Measurements from ENCODE around the gene MRPL40. TPM values are rescaled to one million over a fixed set of nuclear protein-coding genes. Genes with fewer than 3 reads are reported as not detected.
"Not testable (repeated sequence)": the region's sequence is repeated elsewhere in the genome, so short reads cannot be mapped to it uniquely, and the experiment has no call there.

The MRPL40 gene
- polyA plus RNA-seq, 4 donors = 43.8 to 47.2 (median 46.2) TPM

DNA sequence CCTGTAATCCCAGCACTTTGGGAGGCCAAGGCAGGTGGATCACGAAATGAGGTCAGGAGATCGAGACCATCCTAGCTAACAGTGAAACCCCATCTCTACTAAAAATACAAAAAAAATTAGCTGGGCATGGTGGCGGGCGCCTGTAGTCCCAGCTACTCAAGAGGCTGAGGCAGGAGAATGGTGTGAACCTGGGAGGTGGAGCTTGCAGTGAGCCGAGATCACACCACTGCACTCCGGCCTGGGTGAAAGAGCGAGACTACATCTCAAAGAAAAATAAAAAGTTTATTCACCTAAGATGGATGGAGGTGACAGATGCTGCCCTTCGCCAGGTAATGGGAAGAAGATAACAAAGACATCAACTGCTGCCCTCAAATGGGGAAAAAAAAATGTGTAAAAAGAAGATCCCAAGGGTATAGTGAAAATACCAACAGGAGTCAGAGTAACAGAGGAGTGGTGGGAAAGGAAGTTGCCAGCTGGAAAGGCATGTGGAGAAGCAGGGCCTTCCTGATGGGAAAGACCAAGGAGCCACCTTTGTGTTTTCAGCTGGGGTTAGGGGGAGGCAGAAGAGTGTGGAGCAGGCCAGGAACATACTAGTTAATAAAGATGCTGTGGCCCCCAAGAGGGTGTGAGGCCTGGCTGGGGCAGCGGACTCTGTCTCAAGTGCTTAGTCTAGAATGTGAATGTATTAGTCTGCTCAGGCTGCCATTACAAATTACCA, 4.3 kb downstream of the MRPL40 start:
- not testable (repeated sequence) for DNase-seq (ENCODE audit: low read depth in 4 of 4, low spot score in 3 of 4)

DNA sequence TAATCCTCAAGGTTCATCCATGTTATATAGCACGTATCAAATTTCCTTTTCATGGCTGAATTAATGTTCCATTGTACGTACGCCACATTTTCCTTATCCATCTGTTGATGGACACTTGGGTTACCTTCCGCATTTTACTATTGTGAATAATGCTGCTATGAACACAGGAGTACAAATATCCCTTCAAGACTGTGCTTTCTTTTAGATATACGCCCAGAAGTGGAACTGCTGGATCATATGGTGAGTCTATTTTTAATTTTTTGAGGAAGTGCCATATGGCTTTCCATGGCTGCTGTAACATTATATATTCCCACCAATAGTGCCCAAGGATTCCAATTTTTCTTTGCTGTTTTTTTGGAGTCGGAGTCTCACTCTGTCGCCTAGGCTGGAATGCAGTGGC, 6.0 kb downstream of the MRPL40 start:
- no peak for DNase-seq (ENCODE audit: low read depth in 4 of 4, low spot score in 3 of 4)

DNA sequence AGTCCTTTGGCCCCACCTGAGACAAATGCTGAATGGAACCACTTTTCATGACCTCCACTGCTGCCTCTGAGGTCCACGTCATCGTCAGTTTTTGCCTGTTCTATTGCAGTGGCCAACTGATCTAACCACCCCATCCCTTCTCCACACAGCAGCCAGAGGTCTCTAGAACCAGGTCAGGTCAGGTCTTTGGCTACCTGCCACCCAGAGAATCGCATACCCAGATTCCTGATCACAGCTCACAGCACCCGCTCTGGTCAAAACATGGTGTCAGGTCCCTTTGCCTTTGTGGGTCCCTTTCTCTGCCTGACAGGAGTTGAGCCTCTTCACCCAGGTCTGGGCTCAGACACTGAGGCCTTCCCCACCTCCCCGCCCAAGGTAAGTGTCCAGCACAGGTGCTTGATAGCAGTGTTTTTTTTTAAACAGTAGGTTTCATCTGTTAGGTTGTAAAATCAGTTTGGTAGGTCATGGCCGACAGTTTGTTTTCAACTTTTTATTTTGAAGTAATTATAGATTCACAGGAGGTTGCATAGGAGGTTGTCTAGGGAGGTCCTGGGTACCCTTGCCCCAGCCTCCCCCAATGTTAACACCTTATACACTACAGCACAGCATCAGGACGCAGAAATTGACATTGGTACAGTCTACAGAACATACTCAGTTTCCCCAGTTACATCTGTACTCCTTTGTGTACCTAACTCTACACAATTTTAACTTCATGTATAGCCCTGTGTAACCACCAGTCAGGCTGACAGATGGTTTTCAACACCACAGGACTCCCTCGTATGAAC, 8.3 kb downstream of the MRPL40 start:
- DNase-seq (ENCODE audit: low read depth in 4 of 4, low spot score in 3 of 4) = no peak

GRCh38 chr22:19442166-19442565, 9.8 kb downstream of the MRPL40 start:
- DNase-seq (ENCODE audit: low read depth in 4 of 4, low spot score in 3 of 4) = no peak

GRCh38 chr22:19443544-19444211, 11.3 kb downstream of the MRPL40 start:
- DNase-seq (ENCODE audit: low read depth in 4 of 4, low spot score in 3 of 4) = no peak

GRCh38 chr22:19445279-19445982, 13.1 kb downstream of the MRPL40 start:
- not testable (repeated sequence) for DNase-seq (ENCODE audit: low read depth in 4 of 4, low spot score in 3 of 4)

DNA sequence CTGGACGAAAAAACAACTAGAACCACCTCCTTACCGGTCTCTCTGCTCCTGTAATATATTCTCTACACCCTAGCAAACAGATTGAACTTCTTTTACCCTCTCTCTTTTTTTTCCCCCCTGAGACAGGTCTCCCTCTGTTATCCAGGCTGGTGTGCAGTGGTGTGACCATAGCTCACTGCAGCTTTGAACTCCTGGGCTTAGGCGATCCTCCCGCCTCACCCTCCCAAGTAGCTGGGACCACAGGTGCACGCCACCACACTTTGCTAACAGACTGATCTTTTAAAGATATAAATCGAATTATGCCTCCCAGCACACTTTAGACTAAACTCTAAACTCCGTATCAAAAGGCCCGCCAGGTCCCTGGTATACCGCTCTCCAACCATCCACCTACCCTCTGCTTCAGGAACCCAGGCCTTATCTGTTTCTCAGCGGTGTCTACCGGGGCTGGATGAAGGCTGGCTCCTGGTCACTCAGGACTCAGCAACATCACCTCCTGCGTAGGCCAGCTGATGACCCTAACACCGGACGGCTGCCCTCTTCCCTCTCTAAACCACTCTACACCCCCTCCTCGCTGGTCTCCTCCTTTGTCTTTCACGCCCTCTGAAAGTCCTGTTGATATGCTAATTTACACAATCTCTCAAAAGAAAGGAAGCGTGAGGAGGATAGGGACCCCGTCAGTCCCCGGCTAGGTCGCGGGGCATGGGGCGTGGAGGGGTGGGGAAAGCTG, 14.4 kb downstream of the MRPL40 start:
- no peak for DNase-seq (ENCODE audit: low read depth in 4 of 4, low spot score in 3 of 4)

- DNase-seq (ENCODE audit: low read depth in 4 of 4, low spot score in 3 of 4) = peak; percentile 81 to 84 (median 83)
Observed at GRCh38 chr22:19447330-19448075, 15.2 kb downstream of the MRPL40 start, which contains the start of gene C22orf39. TSS of gene C22orf39 (minus strand) at chr22:19447711. CDS start at chr22:19447688, 23 bp downstream.

GRCh38 chr22:19448076-19448607, 15.8 kb downstream of the MRPL40 start:
- DNase-seq (ENCODE audit: low read depth in 4 of 4, low spot score in 3 of 4) = peak in 3 of 4 donors; percentile 28 to 52 (median 33)

DNA sequence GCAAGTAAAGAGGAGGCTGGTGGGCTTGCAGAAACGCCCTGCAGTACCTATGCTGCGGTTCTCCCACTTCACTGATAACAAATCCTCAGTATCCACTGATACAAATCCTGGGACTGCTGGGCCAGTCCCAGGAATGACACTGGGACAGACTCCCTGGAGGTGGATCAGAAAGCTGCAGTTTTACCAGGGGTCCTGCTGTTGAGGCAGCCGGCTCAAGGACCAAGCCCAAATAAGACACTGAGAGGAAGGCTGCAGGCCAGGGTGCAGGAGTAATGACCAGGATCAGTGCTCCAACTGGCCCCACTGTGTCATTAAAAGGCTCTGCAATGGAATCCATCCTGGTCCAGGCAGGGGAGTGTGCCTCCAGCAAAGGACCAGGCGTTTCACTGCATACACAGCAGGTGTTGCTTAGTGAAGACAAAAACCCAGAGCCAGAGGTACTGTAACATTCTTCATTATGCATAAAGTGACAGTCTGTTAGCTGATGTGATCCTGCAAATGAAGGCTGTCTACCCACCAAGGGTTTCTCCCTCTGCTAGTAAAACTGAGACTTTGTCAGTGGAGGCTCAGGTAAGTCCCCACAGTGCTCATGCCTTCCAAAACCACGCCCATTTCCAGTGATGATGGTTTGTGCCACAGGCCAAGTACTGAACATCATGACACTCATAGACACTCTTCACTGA, 16.5 kb downstream of the MRPL40 start:
- no peak for DNase-seq (ENCODE audit: low read depth in 4 of 4, low spot score in 3 of 4)

DNA sequence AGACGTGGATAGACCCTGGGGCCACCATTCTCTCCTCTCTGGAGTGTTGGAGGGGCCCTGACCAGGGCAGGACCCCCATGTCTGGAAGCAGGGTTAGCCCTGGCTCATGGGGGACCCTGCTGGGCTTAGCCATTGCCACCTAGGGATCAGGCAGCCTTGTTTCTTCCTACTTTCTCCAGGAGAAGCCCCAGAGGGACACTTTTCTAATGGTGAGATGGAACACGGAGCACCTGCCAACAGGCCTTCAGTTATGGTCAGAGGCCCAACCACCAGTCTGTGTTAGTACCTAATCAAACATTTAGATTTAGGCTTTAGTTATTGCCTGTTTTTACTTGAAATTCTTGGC, 17.1 kb downstream of the MRPL40 start:
- DNase-seq (ENCODE audit: low read depth in 4 of 4, low spot score in 3 of 4) = no peak

GRCh38 chr22:19450363-19451175, 18.2 kb downstream of the MRPL40 start:
- DNase-seq (ENCODE audit: low read depth in 4 of 4, low spot score in 3 of 4) = no peak

DNA sequence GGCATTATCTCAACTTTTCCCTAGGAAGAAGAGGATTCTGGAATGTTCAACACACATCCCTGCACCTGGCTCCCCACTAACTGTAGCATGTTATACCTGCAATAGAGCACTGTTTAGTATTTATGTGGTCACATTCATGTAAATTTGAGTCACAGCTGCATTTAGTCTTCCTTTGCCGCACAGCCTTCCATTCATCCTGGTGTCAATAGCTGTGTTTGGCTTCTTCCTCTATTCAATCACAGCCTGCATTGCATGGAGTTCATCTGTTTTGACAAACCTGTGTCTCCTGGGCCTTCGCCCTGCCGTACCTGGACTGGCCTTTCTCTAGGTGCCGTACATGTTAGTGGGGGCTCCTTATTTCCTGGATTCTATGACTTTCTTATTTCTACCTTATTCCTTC, 19.2 kb downstream of the MRPL40 start:
- no peak for DNase-seq (ENCODE audit: low read depth in 4 of 4, low spot score in 3 of 4)

- DNase-seq (ENCODE audit: low read depth in 4 of 4, low spot score in 3 of 4) = no peak
Observed at GRCh38 chr22:19453718-19454117, 21.4 kb downstream of the MRPL40 start.

- DNase-seq (ENCODE audit: low read depth in 4 of 4, low spot score in 3 of 4) = no peak
Observed at GRCh38 chr22:19454156-19454555, 21.8 kb downstream of the MRPL40 start.

DNA sequence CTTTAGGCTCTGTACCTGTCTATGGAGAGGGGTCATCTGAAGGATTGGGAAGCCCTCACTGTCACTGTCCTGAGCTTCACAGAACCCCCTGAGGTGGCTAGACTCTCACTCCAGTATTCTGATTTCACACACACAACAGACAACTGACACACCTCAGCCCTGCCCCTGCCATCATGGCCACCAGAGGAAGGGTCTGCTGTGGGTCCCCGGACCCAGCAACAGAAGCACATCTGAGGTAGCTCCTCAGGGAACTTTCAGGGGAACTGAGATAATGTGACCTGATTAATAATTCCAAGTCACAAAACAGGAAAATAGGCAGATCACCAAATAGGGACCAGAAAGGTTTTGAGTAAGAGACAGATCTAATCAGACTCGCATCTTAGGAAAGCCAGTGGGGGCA, 22.7 kb downstream of the MRPL40 start:
- DNase-seq (ENCODE audit: low read depth in 4 of 4, low spot score in 3 of 4) = no peak

DNA sequence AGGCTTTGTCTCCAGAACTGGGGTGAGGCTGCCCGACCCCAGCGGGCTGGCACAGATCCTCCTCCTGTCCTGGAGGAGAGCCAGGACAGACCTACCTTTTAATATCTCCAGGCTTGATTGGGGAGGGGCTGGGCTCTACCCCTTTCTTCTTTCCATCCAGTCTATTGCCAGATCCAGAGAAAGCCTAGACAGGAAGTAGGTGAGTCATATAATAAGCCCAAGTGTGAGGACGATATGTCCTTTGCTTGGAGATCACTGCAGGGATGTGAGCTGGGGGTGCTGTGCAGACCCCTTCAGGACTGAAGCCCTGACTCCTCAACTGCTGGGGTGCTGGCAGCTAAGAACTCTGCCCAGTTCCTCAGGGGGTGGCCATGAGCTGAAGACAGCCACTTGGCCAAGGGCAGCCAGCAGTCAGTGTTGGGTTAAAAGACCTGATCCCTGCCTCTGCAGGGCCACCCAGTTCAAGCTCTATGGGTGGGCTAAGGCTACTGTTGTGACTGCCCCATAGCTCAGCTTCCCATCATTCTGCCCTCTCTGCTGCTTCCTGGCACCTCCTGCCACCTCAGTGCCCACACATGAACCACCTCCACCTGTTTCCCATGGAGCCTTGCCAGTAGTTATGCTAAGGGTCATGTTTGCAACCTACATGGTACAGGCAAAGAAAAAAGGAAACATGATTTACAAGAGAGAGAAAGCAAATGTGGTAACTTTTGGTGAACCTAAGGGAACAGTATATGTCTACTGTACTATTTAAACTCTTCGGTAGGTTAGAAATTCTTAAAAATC, 23.4 kb downstream of the MRPL40 start:
- DNase-seq (ENCODE audit: low read depth in 4 of 4, low spot score in 3 of 4) = no peak
